Right lobe of liver (tissue), 4 donors: ENCODE data around the gene TNNT3.

ENCODE experiments used
- POLR2A ChIP-seq: fragments of 450-650 bp; IDR thresholded peaks from one replicate; pipeline ENCODE4 v1.6.1; 2017; ENCODE audit warnings: antibody characterized with exemption, mild to moderate bottlenecking
- TF ChIP-seq, protein P1 (sequence below), 4 donors: fragments of 200-600 bp in 3 of 4; fragments of 450-650 bp in 1 of 4; IDR thresholded peaks; one replicate each; pipeline versions ENCODE4 v1.5.1 to v1.8.0; 2016 to 2022; ENCODE audit warnings: antibody characterized with exemption in 4 of 4, mild to moderate bottlenecking in 2 of 4
- donor health status: DM: no; HTN: no; CAD: no.
- donor health status: DM: no; HTN: no; CAD: no.
- donor health status: DM: no; HTN: yes; CAD: no.

- TF ChIP-seq, protein P1, sequence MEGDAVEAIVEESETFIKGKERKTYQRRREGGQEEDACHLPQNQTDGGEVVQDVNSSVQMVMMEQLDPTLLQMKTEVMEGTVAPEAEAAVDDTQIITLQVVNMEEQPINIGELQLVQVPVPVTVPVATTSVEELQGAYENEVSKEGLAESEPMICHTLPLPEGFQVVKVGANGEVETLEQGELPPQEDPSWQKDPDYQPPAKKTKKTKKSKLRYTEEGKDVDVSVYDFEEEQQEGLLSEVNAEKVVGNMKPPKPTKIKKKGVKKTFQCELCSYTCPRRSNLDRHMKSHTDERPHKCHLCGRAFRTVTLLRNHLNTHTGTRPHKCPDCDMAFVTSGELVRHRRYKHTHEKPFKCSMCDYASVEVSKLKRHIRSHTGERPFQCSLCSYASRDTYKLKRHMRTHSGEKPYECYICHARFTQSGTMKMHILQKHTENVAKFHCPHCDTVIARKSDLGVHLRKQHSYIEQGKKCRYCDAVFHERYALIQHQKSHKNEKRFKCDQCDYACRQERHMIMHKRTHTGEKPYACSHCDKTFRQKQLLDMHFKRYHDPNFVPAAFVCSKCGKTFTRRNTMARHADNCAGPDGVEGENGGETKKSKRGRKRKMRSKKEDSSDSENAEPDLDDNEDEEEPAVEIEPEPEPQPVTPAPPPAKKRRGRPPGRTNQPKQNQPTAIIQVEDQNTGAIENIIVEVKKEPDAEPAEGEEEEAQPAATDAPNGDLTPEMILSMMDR (IDR thresholded peaks at IDR 0.05): no peak
- no peak for TF ChIP-seq POLR2A
These were observed 19.0 kb downstream of the TNNT3 start for GRCh38 chr11:1938343-1939005.
